ENCODE results near the gene CXXC5. TPM values are rescaled to one million over a fixed set of nuclear protein-coding genes. Genes with fewer than 3 reads are reported as not detected.

Gene CXXC5
- polyA plus RNA-seq, 1 donor from 2014 or later: 24.4 TPM

DNA sequence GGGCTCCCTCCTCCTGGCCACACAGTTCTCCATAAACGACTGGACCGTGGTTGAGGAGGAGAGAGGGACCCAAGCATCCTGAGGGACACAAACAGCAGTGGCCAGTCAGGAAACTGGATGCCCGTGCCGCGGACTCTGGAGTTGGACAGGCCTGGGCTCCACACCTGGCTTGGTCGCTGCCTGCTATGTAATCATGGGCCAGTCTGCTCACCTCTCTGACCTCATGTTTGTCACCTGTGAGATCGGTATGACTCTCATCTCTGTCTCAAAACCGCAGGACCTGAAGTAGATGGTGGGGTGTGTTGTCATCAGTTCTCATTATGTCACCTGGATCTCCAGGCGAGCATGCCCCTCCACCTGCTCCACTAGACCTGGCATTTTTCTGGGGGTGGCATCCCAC, 14.5 kb downstream of the CXXC5 start:
- Histone ChIP-seq H2AFZ (ENCODE audit: low read depth, low read length) (no peak overlapping the region), H3K36me3 (ENCODE audit: insufficient read depth, low read length) (no peaks in the 10 kb centered on the region), H3K27ac (ENCODE audit: low read length) (no peak overlapping the region), H3K4me3 (ENCODE audit: low read length) (no peak overlapping the region), H3K27me3 (ENCODE audit: insufficient read depth, low read depth, low read length) (no peaks in the 10 kb centered on the region), H3K9me2 (ENCODE audit: insufficient read depth, low read length) (no peaks in the 10 kb centered on the region), H3K4me2 (ENCODE audit: low read length) (no peak overlapping the region), H3K9ac (ENCODE audit: low read length) (no peak overlapping the region), H4K20me1 (ENCODE audit: insufficient read depth) (no peaks in the 10 kb centered on the region), H3K79me2 (replicated peaks; ENCODE audit: insufficient read depth, low read length) (peaks cover 41% of the 10 kb centered on the region), H3F3A (ENCODE audit: insufficient read depth, low read length, poor library complexity, severe bottlenecking) (no peaks in the 10 kb centered on the region), H3K9me3 (ENCODE audit: low read length) (no peaks in the 10 kb centered on the region)
- TF ChIP-seq, protein P1, sequence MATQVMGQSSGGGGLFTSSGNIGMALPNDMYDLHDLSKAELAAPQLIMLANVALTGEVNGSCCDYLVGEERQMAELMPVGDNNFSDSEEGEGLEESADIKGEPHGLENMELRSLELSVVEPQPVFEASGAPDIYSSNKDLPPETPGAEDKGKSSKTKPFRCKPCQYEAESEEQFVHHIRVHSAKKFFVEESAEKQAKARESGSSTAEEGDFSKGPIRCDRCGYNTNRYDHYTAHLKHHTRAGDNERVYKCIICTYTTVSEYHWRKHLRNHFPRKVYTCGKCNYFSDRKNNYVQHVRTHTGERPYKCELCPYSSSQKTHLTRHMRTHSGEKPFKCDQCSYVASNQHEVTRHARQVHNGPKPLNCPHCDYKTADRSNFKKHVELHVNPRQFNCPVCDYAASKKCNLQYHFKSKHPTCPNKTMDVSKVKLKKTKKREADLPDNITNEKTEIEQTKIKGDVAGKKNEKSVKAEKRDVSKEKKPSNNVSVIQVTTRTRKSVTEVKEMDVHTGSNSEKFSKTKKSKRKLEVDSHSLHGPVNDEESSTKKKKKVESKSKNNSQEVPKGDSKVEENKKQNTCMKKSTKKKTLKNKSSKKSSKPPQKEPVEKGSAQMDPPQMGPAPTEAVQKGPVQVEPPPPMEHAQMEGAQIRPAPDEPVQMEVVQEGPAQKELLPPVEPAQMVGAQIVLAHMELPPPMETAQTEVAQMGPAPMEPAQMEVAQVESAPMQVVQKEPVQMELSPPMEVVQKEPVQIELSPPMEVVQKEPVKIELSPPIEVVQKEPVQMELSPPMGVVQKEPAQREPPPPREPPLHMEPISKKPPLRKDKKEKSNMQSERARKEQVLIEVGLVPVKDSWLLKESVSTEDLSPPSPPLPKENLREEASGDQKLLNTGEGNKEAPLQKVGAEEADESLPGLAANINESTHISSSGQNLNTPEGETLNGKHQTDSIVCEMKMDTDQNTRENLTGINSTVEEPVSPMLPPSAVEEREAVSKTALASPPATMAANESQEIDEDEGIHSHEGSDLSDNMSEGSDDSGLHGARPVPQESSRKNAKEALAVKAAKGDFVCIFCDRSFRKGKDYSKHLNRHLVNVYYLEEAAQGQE (IDR thresholded peaks at IDR 0.05; ENCODE audit: borderline replicate concordance): no peak
- TF ChIP-seq EZH2 (IDR thresholded peaks at IDR 0.05; ENCODE audit: borderline replicate concordance, insufficient read depth, low read length, poor library complexity, severe bottlenecking): no peak
- TF ChIP-seq TAF1 (IDR thresholded peaks at IDR 0.05; ENCODE audit: low read depth): no peak
- TF ChIP-seq, protein P2, sequence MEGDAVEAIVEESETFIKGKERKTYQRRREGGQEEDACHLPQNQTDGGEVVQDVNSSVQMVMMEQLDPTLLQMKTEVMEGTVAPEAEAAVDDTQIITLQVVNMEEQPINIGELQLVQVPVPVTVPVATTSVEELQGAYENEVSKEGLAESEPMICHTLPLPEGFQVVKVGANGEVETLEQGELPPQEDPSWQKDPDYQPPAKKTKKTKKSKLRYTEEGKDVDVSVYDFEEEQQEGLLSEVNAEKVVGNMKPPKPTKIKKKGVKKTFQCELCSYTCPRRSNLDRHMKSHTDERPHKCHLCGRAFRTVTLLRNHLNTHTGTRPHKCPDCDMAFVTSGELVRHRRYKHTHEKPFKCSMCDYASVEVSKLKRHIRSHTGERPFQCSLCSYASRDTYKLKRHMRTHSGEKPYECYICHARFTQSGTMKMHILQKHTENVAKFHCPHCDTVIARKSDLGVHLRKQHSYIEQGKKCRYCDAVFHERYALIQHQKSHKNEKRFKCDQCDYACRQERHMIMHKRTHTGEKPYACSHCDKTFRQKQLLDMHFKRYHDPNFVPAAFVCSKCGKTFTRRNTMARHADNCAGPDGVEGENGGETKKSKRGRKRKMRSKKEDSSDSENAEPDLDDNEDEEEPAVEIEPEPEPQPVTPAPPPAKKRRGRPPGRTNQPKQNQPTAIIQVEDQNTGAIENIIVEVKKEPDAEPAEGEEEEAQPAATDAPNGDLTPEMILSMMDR (IDR thresholded peaks at IDR 0.05; ENCODE audit: poor library complexity, severe bottlenecking): no peak
- TF ChIP-seq EP300 (conservative IDR thresholded peaks at IDR 0.05; ENCODE audit: poor library complexity, severe bottlenecking): no peak
- no peak for TF ChIP-seq RAD21 (conservative IDR thresholded peaks at IDR 0.05)
- no peak for TF ChIP-seq MXI1 (conservative IDR thresholded peaks at IDR 0.05; ENCODE audit: poor library complexity, severe bottlenecking)
- TF ChIP-seq POLR2AphosphoS5 (IDR thresholded peaks at IDR 0.05): no peak
- no peak for TF ChIP-seq SMC3 (conservative IDR thresholded peaks at IDR 0.05; ENCODE audit: poor library complexity)

DNA sequence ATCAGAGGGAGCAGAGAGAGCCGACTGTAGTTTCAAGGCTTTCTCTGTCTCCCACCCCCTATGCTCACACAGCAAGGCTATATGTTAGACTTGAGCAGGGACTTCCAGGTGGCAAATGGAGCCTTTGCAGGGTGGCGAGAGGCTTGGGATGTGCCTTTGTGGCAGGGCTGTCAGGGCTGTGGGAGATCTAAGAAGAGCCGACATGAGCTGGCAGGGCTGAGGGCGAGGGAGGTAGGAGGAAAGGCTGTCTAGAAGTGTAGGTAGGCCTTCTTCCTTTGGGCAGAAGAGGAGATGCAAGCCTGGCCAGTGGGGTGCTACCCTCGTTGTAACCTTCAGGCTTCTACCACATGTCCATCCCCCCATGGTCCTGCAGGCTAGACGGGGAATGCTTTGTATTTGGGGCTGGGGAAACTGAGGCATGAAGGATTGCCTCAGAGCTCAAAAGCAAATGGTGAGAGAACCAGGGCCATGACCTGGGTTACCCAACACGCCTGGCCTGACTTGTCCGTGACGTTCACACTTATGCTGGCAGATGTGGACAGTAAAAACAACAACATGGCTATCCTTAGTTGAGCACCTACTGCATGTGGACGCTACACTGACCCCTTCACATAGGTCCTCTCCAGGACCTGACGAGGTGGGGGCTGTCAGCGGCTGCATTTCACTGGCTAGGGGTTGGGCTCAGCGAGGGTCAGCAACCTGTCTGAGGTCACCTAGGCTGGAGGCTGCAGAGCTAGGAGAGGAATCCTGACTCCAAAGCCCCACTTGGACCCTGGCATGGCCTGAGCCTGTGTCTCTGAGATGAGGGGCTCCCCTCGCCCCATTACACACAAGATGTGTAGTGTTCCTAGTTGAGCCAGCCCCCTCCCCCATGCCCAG, 15.3 kb downstream of the CXXC5 start:
- Histone ChIP-seq H3K27me3 (ENCODE audit: insufficient read depth, low read depth, low read length) (no peaks in the 10 kb centered on the region), H3K79me2 (replicated peaks; ENCODE audit: insufficient read depth, low read length) (peaks cover 41% of the 10 kb centered on the region), H3K4me3 (ENCODE audit: low read length) (no peak overlapping the region), H3F3A (ENCODE audit: insufficient read depth, low read length, poor library complexity, severe bottlenecking) (no peaks in the 10 kb centered on the region), H4K20me1 (ENCODE audit: insufficient read depth) (no peaks in the 10 kb centered on the region), H2AFZ (ENCODE audit: low read depth, low read length) (no peak overlapping the region), H3K9me3 (ENCODE audit: low read length) (no peaks in the 10 kb centered on the region), H3K4me2 (ENCODE audit: low read length) (no peak overlapping the region), H3K36me3 (ENCODE audit: insufficient read depth, low read length) (no peaks in the 10 kb centered on the region), H3K27ac (ENCODE audit: low read length) (no peak overlapping the region), H3K9ac (ENCODE audit: low read length) (no peak overlapping the region), H3K9me2 (ENCODE audit: insufficient read depth, low read length) (no peaks in the 10 kb centered on the region)
- no peak for TF ChIP-seq TAF1 (IDR thresholded peaks at IDR 0.05; ENCODE audit: low read depth)
- TF ChIP-seq EZH2 (IDR thresholded peaks at IDR 0.05; ENCODE audit: borderline replicate concordance, insufficient read depth, low read length, poor library complexity, severe bottlenecking): no peak
- TF ChIP-seq, protein P1 (IDR thresholded peaks at IDR 0.05; ENCODE audit: borderline replicate concordance): no peak
- no peak for TF ChIP-seq POLR2AphosphoS5 (IDR thresholded peaks at IDR 0.05)
- TF ChIP-seq EP300 (conservative IDR thresholded peaks at IDR 0.05; ENCODE audit: poor library complexity, severe bottlenecking): no peak
- TF ChIP-seq SMC3 (conservative IDR thresholded peaks at IDR 0.05; ENCODE audit: poor library complexity): no peak
- TF ChIP-seq MXI1 (conservative IDR thresholded peaks at IDR 0.05; ENCODE audit: poor library complexity, severe bottlenecking): no peak

All from neural cell (in vitro differentiated cells).